Neural cell (in vitro differentiated cells): ENCODE results near the gene PHLDB2. TPM values are rescaled to one million over a fixed set of nuclear protein-coding genes. Genes with fewer than 3 reads are reported as not detected.

Source experiments
- H2AFZ ChIP-seq: fragments of 200-600, 300-800 bp; sonication (generic), shearing (Covaris generic); 2 replicates; pipeline ENCODE4 v1.6.0; 2014; ENCODE audit warnings: low read depth, mild to moderate bottlenecking, antibody characterized with exemption, low read length, moderate library complexity
- H3F3A ChIP-seq: fragments of 200-600 bp; shearing (Covaris generic); 2 replicates; pipeline ENCODE4 v1.6.1; 2016; ENCODE audit warnings: mild to moderate bottlenecking, moderate library complexity, mixed read lengths, antibody characterized with exemption, low read length; ENCODE audit not compliant: insufficient read depth, poor library complexity, severe bottlenecking
- H3K27ac ChIP-seq: fragments of 200-600, 300-800 bp; sonication (generic), shearing (Covaris generic); 2 replicates; pipeline ENCODE4 v1.5.1; 2014; ENCODE audit warnings: mild to moderate bottlenecking, low read length, moderate library complexity
- H3K27me3 ChIP-seq: fragments of 300-800, 200-600 bp; sonication (generic), shearing (Covaris generic); 2 replicates; pipeline ENCODE4 v1.6.0; 2014; ENCODE audit warnings: mild to moderate bottlenecking, low read depth, low read length, moderate library complexity; ENCODE audit not compliant: insufficient read depth
- H3K36me3 ChIP-seq: fragments of 300-800, 200-600 bp; sonication (generic), shearing (Covaris generic); 2 replicates; pipeline ENCODE4 v1.5.1; 2014; ENCODE audit warnings: mild to moderate bottlenecking, antibody characterized with exemption, low read length, moderate library complexity; ENCODE audit not compliant: insufficient read depth
- H3K4me2 ChIP-seq: fragments of 300-800, 200-600 bp; sonication (generic), shearing (Covaris generic); 2 replicates; pipeline ENCODE4 v1.6.0; 2014; ENCODE audit warnings: mild to moderate bottlenecking, low read length
- H3K4me3 ChIP-seq: fragments of 300-800, 200-600 bp; sonication (generic), shearing (Covaris generic); 2 replicates; pipeline ENCODE4 v1.5.1; 2014; ENCODE audit warnings: mild to moderate bottlenecking, low read length, moderate library complexity
- H3K79me2 ChIP-seq: fragments of 200-600 bp; shearing (Covaris generic); replicated peaks from 2 replicates; pipeline ENCODE4 v1.6.0; 2014; ENCODE audit warnings: mild to moderate bottlenecking, low read length, moderate library complexity; ENCODE audit not compliant: insufficient read depth
- H3K9ac ChIP-seq: fragments of 300-800, 200-600 bp; sonication (generic), shearing (Covaris generic); 2 replicates; pipeline ENCODE4 v1.6.1; 2016; ENCODE audit warnings: mild to moderate bottlenecking, low read length, mixed read lengths
- H3K9me2 ChIP-seq: fragments of 200-600 bp; shearing (Covaris generic); 2 replicates; pipeline ENCODE4 v1.6.1; 2016; ENCODE audit warnings: mild to moderate bottlenecking, low read length, mixed read lengths; ENCODE audit not compliant: insufficient read depth
- H3K9me3 ChIP-seq: fragments of 200-600, 300-800 bp; sonication (generic), shearing (Covaris generic); 2 replicates; pipeline ENCODE4 v1.6.1; 2016; ENCODE audit warnings: mild to moderate bottlenecking, mixed run types, low read length, moderate library complexity, mixed read lengths
- H4K20me1 ChIP-seq: fragments of 200-600 bp; shearing (Covaris generic); 2 replicates; pipeline ENCODE4 v1.6.1; 2016; ENCODE audit warnings: mild to moderate bottlenecking, mixed run types; ENCODE audit not compliant: insufficient read depth
- CTCF ChIP-seq: fragments of 450-650 bp; IDR thresholded peaks from 2 replicates; pipeline ENCODE4 v1.5.1; 2014; ENCODE audit warnings: antibody characterized with exemption, mild to moderate bottlenecking, moderate library complexity; ENCODE audit not compliant: poor library complexity, severe bottlenecking
- EP300 ChIP-seq: fragments of 450-650 bp; conservative IDR thresholded peaks from 2 replicates; pipeline ENCODE4 v1.6.1; 2014; ENCODE audit warnings: antibody characterized with exemption, mild to moderate bottlenecking, moderate library complexity; ENCODE audit not compliant: poor library complexity, severe bottlenecking
- EZH2 ChIP-seq: fragments of 200-600, 300-800 bp; shearing (Covaris generic), sonication (generic); IDR thresholded peaks from 2 replicates; pipeline ENCODE4 v1.6.1; 2014; ENCODE audit warnings: antibody characterized with exemption, low read length, borderline replicate concordance, mild to moderate bottlenecking; ENCODE audit not compliant: insufficient read depth, poor library complexity, severe bottlenecking
- MXI1 ChIP-seq: fragments of 450-650 bp; conservative IDR thresholded peaks from 2 replicates; pipeline ENCODE4 v1.6.1; 2014; ENCODE audit warnings: antibody characterized with exemption, mild to moderate bottlenecking; ENCODE audit not compliant: poor library complexity, severe bottlenecking
- POLR2AphosphoS5 ChIP-seq: IDR thresholded peaks from 2 replicates; pipeline ENCODE4 v1.6.1; 2012
- RAD21 ChIP-seq: fragments of 450-650 bp; conservative IDR thresholded peaks from 2 replicates; pipeline ENCODE4 v1.6.1; 2014; ENCODE audit warnings: antibody characterized with exemption, mild to moderate bottlenecking, moderate library complexity
- REST ChIP-seq: IDR thresholded peaks from 2 replicates; pipeline ENCODE4 v1.6.1; 2012; ENCODE audit warnings: borderline replicate concordance
- SMC3 ChIP-seq: fragments of 450-650 bp; conservative IDR thresholded peaks from 2 replicates; pipeline ENCODE4 v1.6.1; 2014; ENCODE audit warnings: antibody characterized with exemption, mild to moderate bottlenecking, moderate library complexity; ENCODE audit not compliant: poor library complexity
- TAF1 ChIP-seq: IDR thresholded peaks from 2 replicates; pipeline ENCODE4 v1.6.1; 2012; ENCODE audit warnings: low read depth
- polyA plus RNA-seq: library from polyadenylated mRNA; depleted of rRNA; stranded (reverse); fragments of >200 nt; gene quantifications from 2 replicates; pipeline ENCODE4 v1.2.3, GENCODE V29; 2014

Gene PHLDB2
- polyA plus RNA-seq, 1 donor from 2014 or later = 1.4 TPM

- no peaks in the 10 kb centered on the region for H3F3A ChIP-seq
- no peak overlapping the region for H2AFZ ChIP-seq
- TF ChIP-seq CTCF (peak; percentile 86), RAD21 (peak; percentile 84), EZH2 (no peak), MXI1 (no peak), SMC3 (peak; percentile 91), EP300 (no peak), POLR2AphosphoS5 (no peak), TAF1 (no peak), REST (no peak)
- H3K9me3 ChIP-seq = no peaks in the 10 kb centered on the region
- no peaks in the 10 kb centered on the region for H4K20me1 ChIP-seq
- no peak overlapping the region for H3K4me3 ChIP-seq
- H3K79me2 ChIP-seq = no peaks in the 10 kb centered on the region
- no peak overlapping the region for H3K9ac ChIP-seq
- H3K4me2 ChIP-seq = no peak overlapping the region
- no peaks in the 10 kb centered on the region for H3K9me2 ChIP-seq
- no peak overlapping the region for H3K27ac ChIP-seq
- no peaks in the 10 kb centered on the region for H3K27me3 ChIP-seq
- H3K36me3 ChIP-seq = no peaks in the 10 kb centered on the region
Measured at GRCh38 chr3:111967651-111968274, 108.7 kb downstream of the PHLDB2 start.

- Histone ChIP-seq H3K4me2 (no peak overlapping the region), H3K79me2 (no peaks in the 10 kb centered on the region), H3K4me3 (no peak overlapping the region), H4K20me1 (no peaks in the 10 kb centered on the region), H3K9me2 (no peaks in the 10 kb centered on the region), H3K36me3 (no peaks in the 10 kb centered on the region), H3K27ac (no peak overlapping the region), H2AFZ (no peak overlapping the region), H3K9ac (no peak overlapping the region), H3F3A (no peaks in the 10 kb centered on the region), H3K27me3 (no peaks in the 10 kb centered on the region), H3K9me3 (no peaks in the 10 kb centered on the region)
- TF ChIP-seq CTCF (no peak), EP300 (no peak), RAD21 (no peak), SMC3 (no peak)
Measured at GRCh38 chr3:111968319-111969054, 109.4 kb downstream of the PHLDB2 start.
